Sigmoid colon (tissue), 4 donors: Measurements from ENCODE around the gene MAU2.
"Not testable (repeated sequence)": the region's sequence is repeated elsewhere in the genome, so short reads cannot be mapped to it uniquely, and the experiment has no call there.

Experiments used
- EP300 ChIP-seq, 4 donors: sonication (generic); formaldehyde crosslinking; IDR thresholded peaks; one replicate each; pipeline ENCODE4 v1.6.1; 2017; ENCODE audit warnings: antibody characterized with exemption in 4 of 4
- POLR2A ChIP-seq, 2 donors: fragments of 450-650 bp; IDR thresholded peaks; one replicate each; pipeline ENCODE4 v1.6.1; 2016; ENCODE audit warnings: antibody characterized with exemption in 2 of 2, mild to moderate bottlenecking in 2 of 2, moderate library complexity in 2 of 2

DNA sequence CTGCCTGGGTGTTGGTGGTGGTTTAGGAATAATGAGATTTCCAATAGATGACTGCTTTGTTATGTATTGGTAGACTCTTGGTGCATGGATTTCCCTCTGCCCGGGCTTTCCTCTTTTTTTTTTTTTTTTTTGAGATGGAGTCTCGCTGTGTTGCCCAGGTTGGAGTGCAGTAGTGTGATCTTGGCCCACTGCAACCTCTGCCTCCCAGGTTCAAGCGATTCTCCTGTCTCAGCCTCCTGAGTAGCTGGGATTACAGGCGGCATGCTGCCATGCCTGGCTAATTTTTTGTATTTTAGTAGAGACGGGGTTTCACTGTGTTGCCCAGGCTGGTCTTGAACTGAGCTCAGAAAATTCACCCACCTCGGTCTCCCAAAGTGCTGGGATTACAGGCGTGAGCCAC lies 73.7 kb downstream of the MAU2 start:
- TF ChIP-seq EP300, POLR2A (IDR thresholded peaks at IDR 0.05): not testable (repeated sequence)
